OCI-LY3 (cell line): Measurements from ENCODE around the gene CSF3.
A peak's percentile ranks its signal among the peaks of the same experiment; 100 is the strongest.

Source experiments
- EZH2phosphoT487 ChIP-seq: fragments of 200-600 bp; shearing (Covaris generic); IDR thresholded peaks from 2 replicates; pipeline ENCODE4 v1.6.1; 2018; ENCODE audit warnings: antibody characterized with exemption, mixed run types, low read depth
- TF ChIP-seq, protein P1 (sequence below): fragments of 200-600, 300-600 bp; sonication (generic); IDR thresholded peaks from 2 replicates; pipeline ENCODE4 v1.5.1; 2014; ENCODE audit warnings: antibody characterized with exemption, low read length, low read depth

DNA sequence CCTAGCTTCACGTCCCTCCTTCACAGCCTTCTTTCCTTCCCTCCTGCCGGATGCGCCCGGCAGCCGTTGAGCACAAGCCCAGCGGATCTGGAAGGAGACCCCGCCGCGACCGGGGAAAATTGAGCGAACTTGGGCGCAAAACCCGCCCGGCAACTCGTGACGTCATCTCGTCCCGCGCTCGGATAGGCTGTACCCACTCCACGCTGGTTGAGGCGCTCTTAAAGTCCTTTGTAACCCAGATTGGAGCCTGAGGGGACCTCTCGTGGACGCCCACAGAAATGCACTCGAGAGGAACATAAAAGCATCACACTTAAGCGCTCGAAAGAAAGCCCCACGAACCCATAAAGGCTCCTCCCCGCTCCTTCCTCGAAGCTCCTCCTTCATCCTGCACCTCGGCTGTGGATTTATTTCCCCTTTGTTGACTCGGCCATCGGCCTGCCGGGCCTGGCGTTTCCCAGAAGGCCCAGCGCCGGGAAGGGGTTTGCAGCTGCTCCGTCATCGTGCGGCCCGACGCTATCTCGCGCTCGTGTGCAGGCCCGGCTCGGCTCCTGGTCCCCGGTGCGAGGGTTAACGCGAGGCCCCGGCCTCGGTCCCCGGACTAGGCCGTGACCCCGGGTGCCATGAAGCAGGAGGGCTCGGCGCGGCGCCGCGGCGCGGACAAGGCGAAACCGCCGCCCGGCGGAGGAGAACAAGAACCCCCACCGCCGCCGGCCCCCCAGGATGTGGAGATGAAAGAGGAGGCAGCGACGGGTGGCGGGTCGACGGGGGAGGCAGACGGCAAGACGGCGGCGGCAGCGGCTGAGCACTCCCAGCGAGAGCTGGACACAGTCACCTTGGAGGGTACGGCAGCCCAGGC, 34.7 kb upstream of the CSF3 start, which contains the start of gene PSMD3:
- TF ChIP-seq, protein P1, sequence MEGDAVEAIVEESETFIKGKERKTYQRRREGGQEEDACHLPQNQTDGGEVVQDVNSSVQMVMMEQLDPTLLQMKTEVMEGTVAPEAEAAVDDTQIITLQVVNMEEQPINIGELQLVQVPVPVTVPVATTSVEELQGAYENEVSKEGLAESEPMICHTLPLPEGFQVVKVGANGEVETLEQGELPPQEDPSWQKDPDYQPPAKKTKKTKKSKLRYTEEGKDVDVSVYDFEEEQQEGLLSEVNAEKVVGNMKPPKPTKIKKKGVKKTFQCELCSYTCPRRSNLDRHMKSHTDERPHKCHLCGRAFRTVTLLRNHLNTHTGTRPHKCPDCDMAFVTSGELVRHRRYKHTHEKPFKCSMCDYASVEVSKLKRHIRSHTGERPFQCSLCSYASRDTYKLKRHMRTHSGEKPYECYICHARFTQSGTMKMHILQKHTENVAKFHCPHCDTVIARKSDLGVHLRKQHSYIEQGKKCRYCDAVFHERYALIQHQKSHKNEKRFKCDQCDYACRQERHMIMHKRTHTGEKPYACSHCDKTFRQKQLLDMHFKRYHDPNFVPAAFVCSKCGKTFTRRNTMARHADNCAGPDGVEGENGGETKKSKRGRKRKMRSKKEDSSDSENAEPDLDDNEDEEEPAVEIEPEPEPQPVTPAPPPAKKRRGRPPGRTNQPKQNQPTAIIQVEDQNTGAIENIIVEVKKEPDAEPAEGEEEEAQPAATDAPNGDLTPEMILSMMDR, result peak; percentile 73
- TF ChIP-seq EZH2phosphoT487, result no peak
